ENCODE data around the gene DNPEP. TPM values are rescaled to one million over a fixed set of nuclear protein-coding genes. Genes with fewer than 3 reads are reported as not detected.

Gene DNPEP
- total RNA-seq (2014; rRNA removed): 55.0 and 63.7 TPM in 2 replicates
- 74.0 TPM for polyA plus RNA-seq (2012)

DNA sequence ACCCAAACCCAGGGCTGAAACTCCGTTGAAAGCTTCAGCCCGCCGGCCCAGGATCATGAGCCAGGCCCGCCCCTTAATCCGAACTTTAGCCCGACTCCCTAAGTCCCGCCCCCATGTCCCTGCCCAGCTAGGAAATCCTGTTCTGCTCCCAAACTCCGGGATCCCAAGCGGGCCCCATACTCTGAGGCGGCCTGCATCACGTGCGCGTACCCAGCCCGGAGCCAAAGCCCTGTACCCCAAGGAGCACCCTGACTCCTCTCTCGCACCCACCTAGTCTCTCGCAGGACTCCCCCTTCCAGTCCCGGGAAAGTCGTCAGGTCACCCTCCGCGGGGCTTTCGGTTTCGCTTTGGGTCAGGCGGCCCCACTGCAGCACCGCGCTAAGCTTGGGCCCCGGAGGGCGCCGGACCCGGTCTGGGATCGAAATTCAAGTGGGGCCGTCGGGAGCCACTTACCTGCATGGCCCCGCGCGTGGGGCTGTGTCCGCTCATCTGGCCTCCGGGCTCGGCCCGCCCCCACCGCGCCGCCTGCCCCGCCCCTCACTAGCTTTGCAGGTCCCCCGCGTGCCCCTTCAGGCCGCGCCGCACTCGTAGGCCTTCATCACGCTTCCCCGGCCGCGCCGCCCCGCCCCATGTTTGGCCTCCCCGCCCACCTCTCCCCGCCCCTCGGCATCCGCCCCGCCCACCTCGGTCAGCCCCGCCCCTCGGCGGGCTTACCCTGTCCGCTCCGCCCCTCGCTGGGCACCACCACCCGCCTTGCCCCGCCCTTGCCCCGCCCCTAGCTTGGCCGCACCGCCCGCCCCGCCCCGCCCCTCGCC lies at the start of gene DNPEP:
Gene DNPEP (minus strand): TSS at position 607 of the 815 bp plus-strand sequence. CDS start 118 bp downstream, at position 489.
- DNase-seq (ENCODE audit: low read depth): peak; percentile 82

DNA sequence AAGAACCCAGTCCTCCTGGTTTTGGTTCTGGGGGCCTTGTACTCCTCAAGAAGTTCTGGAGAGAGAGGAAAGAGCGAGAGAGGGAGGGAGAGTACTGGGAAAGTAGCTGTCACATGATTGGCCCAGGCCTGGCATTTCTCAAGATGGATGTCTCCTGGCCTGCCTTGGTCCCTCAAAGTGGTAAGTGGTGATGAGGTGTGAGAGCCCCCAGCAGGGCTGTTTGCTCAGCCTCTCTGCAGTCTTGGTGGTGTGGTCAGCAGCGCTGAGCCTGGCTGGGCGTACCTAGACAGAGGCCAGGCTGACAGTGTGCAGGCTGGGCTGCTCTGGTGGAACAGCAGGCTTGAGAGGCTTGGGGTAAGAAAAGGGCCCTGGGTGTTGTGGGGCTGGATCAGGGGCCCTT lies 49.4 kb upstream of the DNPEP start:
- no peak for DNase-seq (ENCODE audit: low read depth)

DNA sequence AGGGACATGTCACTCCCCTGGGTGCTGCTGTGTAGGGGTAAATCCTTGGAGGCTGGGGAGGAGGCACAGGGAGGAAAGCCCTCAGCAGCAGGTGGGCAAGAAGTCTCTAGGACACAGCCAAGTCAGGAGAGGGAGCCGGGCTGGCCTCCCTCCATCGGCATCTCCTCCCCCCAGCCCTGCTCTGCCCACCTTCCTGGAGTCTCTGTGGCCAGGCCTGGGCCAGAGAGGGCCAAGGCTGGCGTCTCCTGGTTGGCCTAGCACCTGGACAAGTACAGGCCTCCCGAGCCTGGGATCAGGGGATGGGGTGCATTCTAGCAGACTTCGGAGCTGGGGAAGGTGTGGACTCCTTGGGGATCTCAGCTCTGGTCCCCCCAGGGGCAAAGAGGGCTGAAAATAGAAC lies 48.8 kb upstream of the DNPEP start:
- no peak for DNase-seq (ENCODE audit: low read depth)

DNA sequence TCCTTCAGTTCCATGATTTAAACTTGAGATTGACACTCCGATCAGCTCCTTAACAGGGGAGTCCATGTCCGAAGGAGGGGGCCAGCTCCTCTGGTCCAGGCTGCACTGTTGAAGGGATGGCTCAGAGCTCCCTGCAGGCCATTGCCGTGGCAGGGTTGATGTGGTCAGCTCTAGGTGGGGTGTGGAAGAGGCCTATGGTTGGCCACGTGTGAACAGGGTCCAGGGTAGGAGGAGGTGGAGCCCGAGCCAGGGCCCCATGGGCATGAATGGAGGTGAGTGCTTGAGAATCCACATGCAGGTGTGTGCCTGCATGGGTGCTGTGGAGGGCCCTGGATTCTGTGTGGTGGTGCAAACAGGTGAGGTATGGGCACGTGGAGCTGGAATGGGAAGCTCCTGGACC lies 48.0 kb upstream of the DNPEP start:
- no peak for DNase-seq (ENCODE audit: low read depth)

DNA sequence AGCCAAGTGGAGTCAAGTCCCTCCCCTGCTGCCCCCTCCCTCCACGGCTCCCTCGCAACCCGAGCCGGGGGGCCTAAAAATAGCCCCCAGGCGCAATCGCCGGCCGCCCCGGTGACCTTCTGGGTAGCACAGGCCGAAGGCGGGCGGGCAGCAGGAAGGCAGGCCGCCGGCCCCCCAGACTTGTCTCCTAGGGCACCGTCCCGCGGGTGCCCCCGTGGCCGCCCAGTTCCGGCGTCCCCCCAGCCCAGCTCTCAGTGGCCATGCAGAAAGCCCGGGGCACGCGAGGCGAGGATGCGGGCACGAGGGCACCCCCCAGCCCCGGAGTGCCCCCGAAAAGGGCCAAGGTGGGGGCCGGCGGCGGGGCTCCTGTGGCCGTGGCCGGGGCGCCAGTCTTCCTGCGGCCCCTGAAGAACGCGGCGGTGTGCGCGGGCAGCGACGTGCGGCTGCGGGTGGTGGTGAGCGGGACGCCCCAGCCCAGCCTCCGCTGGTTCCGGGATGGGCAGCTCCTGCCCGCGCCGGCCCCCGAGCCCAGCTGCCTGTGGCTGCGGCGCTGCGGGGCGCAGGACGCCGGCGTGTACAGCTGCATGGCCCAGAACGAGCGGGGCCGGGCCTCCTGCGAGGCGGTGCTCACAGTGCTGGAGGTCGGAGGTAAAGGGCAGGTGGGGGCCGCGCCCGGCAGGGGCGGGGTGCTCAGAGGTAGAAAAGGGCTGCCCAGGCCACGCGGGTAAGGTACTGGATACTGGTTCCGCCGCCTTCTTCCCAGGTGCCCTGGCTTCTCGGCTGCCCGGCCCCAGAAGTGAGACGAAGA lies 47.2 kb upstream of the DNPEP start, which contains the start of gene SPEG:
Gene SPEG (plus strand): TSS at position 126 of the 808 bp plus-strand sequence. CDS start 135 bp downstream, at position 261.
- DNase-seq (ENCODE audit: low read depth): no peak

DNA sequence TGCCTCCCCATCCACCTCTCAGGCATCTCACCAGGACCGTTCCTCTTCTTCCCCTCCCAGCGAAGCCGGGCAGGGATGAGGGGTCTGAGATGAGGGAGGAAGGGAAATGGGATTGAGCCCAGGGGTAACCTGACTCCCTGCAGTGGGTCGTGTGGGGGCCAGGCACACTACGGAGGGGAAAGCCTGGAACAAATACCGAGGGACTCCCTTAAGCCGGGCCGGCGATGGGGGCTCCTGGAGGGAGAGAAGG lies 46.7 kb upstream of the DNPEP start:
- no peak for DNase-seq (ENCODE audit: low read depth)

DNA sequence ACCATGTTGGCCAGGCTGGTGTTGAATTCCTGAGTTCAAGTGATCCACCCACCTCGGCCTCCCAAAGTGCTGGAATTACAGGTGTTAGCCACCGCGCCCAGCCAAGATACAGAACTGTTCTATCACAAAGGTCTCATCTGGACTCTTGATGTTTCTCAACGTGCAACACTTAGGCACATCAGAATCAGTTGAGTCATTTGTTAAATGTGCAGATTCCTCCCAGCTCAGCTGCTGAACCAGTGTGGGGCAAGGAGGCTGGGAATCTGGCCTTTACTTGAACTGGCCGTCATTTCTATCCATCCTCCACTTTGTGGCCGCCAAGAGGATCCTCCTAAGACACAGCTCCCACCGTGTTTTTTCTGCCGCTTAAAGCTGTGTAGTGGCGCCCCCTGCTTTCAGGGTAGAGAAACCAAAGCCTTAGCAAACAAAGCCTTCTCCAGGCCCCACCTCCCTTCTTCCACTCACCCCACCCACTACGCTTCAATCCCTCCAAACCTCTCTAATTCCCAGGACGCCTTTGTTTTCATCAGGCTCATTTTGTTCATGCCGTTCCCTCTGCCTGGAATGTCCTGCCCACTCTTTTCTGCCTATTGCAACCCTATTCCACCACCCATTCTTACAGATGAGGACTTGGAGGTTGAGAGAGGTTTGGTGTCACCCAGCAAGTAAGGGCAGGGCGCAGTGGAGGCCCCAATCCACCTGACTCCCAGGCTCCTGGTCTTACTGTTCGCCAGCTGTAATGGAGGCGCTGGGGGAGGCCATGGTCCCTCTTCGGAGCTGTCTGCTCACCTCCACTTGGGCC lies 46.2 kb upstream of the DNPEP start:
- DNase-seq (ENCODE audit: low read depth): peak; percentile 73

DNA sequence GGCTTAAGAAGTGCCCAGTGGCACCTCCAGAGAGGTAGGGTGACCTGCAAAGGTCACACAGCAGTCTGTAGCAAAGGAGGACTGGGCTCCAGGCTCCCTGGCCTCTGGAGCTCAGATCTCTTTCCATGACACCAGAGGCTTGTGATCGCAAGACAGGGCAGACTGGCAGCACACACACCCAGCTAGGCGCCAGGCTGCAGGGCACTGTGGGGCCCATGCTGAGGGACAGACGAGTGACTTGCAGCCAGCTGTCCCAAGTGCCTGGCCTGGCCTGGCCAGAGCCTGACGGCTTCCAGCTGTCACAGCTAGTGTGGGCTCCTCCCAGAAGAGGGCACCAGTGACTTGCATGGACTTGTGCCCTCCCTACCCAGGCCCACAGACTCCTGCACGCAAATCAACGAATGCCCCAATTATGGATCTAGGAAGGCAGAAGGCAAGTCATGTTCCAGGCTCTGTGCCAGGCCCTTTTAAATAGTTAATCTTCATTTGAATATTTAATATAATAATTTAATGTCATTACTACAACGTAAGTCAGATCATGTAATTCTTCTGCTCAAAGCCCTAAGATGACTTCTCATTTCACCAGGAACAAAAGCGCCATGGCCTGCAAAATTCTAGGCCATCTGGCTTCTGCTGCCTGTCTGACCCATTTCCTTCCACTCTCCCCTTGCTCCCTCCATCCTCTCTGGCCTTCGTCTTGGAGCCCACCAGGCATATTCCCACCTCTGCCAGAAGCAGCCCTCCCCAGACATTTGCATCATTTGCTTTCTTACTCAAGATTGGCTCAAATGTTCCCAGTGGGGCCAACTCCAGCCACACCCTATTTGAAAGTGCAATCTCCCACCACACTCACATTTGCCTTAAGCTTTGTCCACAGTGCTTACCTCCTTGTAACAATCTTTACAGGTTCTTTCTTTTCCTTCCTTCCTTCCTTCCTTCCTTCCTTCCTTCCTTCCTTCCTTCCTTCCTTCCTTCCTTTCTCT lies 43.2 kb upstream of the DNPEP start:
- DNase-seq (ENCODE audit: low read depth): peak; percentile 66

DNA sequence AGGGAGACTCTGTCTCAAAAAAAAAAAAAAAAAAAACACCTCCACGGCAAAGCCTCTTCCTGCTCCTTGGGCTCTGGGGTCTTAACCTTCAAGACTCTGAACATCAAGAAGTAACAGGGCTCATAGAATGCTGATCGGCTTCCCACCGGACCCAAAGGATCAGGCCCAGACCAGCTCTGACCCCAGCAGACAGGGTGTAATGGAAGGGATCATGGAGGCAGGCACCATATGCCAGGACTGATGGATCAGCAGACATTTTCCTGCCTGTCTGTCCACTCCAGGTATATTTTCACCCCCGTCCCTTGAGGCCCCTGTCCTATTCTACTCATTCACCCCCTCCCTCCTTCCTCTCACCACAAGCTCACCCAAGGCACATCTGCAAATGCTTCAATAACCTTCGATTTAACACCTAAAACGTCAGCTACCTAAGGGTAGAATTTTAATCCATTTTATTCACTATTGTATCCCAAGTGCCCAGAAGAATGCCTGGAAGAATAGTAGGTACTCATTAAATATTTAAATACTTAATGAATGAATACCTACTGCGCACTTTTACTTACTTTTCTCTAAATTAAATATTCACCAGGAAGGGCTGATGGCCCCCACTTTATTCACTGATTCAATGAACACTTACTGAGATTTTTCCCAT lies 42.4 kb upstream of the DNPEP start:
- no peak for DNase-seq (ENCODE audit: low read depth)

DNA sequence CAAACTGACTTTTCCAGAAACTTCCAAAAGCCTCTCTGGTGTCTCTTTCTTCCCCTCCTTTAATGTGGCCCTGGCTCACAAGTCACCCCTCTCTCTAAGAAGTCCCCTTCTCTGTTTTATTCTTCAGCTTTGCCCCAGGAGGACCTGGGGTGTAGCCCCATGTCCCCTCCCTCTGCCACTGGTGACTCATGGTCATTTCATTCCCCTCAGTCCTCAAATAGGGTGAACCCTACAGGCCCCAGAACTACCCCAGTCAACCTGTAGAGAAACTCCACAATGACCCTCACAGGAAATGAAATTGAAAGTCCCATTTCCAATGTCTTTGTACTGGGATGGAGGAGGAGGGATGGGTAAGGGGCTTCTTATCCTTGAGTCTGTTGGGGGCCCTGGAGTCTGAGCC lies 40.8 kb upstream of the DNPEP start:
- no peak for DNase-seq (ENCODE audit: low read depth)

DNA sequence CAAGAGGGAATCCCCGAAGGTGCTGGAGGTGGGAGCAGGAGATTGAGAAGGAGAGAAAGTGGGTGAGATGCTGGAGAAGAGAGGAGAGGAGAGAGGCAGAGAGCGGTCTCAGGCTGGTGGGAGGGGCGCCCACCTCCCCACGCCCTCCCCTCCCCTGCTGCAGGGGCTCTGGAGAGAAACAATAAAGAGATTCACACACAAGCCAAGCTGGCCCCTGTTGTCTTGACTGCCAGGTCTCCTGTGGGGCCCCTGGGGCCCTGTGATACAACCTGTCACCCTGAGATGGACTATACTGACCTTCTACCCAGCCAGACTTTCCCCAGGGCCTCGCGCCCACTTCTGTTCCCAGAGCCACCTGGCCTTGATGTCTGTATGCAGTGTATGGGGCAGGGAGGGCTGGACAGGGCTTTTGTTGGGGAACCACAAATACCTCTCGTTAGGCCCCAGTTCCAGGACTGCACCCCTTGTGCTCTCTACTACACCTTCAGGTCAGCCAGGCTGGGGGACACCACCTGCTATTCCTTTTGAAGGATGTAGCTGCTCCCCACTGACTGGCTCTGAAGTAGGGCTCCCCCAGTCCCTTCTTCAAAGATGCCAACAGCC lies 38.9 kb upstream of the DNPEP start:
- DNase-seq (ENCODE audit: low read depth): no peak

DNA sequence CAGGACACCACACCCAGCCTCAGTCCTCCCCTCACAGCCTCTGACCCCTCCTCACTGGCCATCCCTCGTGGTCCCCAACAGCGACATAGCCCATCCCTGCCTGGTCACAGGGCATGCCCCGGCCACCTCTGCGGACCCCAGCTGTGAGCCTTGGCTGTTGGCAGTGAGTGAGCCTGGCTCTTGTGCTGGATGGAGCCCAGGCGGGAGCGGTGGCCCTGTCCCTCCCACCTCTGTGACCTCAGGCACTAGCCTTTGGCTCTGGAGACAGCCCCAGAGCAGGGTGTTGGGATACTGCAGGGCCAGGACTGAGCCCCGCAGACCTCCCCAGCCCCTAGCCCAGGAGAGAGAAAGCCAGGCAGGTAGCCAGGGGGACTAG lies 38.3 kb upstream of the DNPEP start:
- DNase-seq (ENCODE audit: low read depth): no peak

DNA sequence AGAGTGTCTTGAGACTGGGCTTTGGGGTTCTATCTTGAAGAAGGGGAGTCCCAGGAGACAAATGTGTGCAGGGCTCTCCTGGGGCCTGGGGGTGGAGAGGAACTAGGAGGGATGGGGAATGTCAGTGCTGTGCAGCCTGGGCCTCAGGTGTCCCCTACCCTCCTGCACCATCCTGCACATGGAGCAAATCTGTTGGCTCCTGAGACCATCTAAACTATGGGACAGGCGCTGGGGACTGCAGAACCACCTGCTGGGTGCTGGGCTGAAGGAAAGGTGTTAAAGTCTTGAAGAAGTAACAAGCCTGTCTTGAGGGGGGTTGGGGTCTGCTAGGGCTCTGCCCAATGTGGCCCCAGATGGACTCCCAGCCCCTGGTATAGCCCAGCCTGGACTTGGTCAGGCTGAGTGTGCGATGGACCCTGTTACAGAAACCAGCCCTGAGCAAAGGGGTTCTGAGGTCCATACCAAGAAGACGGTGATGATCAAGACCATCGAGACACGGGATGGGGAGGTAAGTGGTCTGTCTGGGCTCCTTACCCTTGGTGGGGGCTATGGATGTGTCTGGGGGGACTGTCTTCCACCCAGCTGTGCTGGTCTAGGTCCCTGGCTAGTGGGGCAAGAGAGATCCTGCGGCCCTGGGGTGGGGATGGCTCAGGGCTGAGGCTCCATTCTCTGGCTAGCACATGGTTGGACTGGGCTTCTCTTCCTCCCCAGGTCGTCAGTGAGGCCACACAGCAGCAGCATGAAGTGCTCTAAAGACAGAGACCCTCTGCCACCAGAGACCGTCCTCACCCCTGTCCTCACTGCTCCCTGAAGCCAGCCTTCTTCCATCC lies 37.7 kb upstream of the DNPEP start:
- no peak for DNase-seq (ENCODE audit: low read depth)

DNA sequence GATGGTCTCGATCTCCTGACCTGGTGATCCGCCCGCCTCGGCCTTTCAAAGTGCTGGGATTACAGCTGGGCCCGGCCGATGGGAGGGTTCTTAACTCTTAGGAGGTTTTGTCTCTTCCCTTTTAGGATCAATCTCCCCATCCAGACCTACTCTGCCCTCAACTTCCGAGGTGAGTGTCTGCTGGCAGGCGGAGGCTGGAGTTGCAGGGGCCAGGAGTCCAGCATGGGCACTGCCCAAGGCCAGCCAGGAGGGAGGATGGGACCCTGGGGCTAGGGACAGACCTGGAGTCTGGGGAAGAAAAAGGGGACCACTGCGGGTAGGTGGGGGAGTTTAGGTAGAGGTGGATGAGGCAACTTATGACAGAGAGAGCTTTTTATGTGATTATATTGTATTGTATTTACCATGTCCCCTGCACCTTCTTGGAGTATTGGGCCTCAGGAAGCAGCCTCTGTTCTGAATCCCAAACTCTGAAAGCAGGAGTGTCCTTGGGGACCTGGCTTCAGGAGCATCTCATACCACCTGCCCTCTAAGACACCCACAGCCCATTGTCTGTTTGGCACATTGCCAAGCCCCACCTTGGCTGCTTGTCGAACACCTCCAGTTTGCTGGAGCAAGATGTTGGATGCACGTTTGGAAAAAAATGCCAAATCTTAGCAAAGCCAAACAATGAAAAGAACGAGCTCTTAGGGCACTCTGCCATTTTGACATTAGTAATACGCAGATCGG lies 36.1 kb upstream of the DNPEP start:
- no peak for DNase-seq (ENCODE audit: low read depth)

DNA sequence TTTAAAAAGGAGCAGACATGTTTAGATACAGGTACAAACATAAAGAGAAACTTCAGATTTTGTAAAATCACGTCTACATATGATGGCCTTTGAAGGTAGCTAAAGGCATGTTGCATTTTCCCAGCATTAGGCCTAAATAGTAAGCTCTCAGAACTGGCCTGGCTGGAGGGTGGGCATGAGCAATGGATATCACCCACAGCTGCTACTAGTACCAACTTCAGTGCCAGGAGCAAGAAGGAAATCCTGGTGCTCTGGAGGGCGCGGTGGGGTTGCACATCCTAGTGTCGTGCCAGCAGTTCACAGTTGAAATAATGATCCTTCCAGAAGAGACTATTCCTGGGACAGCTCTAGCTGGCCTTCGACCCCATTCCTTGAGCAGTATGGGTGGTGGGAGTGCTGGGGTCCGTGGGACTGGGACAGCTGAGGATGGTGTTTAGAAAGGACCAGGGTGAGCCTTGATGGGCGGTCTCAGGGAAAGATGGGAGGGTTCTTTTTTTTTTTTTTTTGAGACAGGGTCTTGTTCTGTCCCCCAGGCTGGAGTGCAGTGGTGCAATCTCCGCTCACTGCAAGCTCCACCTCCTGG lies 35.3 kb upstream of the DNPEP start:
- DNase-seq (ENCODE audit: low read depth): no peak

DNA sequence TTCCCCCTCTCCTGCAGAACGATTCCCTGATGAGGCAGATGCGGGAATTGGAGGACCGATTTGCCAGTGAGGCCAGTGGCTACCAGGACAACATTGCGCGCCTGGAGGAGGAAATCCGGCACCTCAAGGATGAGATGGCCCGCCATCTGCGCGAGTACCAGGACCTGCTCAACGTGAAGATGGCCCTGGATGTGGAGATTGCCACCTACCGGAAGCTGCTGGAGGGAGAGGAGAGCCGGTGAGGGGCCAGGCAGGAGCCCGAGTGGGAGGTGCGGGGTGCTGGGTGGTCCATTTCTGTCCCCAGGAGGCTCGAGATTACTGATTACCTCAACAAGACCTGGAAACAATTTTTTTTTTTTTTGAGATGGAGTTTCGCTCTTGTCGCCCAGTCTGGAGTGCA lies 33.6 kb upstream of the DNPEP start:
- no peak for DNase-seq (ENCODE audit: low read depth)

DNA sequence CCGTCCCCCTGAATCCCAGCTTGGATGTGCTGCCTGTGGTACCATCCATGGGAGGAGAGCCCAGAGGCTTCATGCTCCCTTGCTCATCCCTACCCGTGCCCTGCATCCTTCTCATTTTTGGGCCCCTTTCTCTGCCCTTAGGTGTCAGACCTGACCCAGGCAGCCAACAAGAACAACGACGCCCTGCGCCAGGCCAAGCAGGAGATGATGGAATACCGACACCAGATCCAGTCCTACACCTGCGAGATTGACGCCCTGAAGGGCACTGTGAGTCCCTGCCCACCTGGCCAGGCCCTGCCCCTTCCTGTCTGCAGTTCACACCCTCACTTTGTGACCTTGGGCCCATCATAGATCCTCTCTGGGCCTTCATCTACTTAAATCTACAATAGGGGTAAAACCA lies 33.0 kb upstream of the DNPEP start:
- DNase-seq (ENCODE audit: low read depth): no peak

All from LHCN-M2 (cell line).